HFFc6 (cell line): Measurements from ENCODE around the gene SLC39A10. TPM values are rescaled to one million over a fixed set of nuclear protein-coding genes. Genes with fewer than 3 reads are reported as not detected.

Experiments used
- DNase-seq: peaks from one replicate; pipeline ENCODE4 v3.0.0-alpha.2; 2018
- H3K27ac Mint-ChIP-seq: 2 replicates; pipeline ENCODE4 v1.8.0; 2020; ENCODE audit warnings: mild to moderate bottlenecking, mixed read lengths
- H3K27me3 Mint-ChIP-seq: 2 replicates; pipeline ENCODE4 v1.8.0; 2021; ENCODE audit warnings: mild to moderate bottlenecking, moderate library complexity, mixed read lengths; ENCODE audit not compliant: insufficient read depth
- H3K36me3 Mint-ChIP-seq: 2 replicates; pipeline ENCODE4 v1.8.0; 2021; ENCODE audit warnings: low read depth, mixed read lengths
- H3K4me1 Mint-ChIP-seq: 2 replicates; pipeline ENCODE4 v1.8.0; 2020; ENCODE audit warnings: low read depth, mixed read lengths
- H3K4me3 Mint-ChIP-seq: 2 replicates; pipeline ENCODE4 v1.8.0; 2020; ENCODE audit warnings: mild to moderate bottlenecking, moderate library complexity, mixed read lengths
- H3K9me3 Mint-ChIP-seq: 2 replicates; pipeline ENCODE4 v1.8.0; 2020; ENCODE audit warnings: mild to moderate bottlenecking, mixed read lengths
- CTCF ChIP-seq: fragments of 200-600 bp; sonication (generic); IDR thresholded peaks from 2 replicates; pipeline ENCODE4 v1.5.0; 2021; ENCODE audit warnings: antibody characterized with exemption, mild to moderate bottlenecking
- total RNA-seq, 6 experiments: library from RNA; stranded (reverse); fragmentation: NEBNext Ultra II Directional; extraction: Animal tissue kit (Norgen Biotek cat#: 25700); gene quantifications; 2 replicates in 1 of 6; 3 replicates in 5 of 6; pipeline ENCODE4 v1.2.3, GENCODE V29; 2021

The SLC39A10 gene
- total RNA-seq, 6 experiments from 2014 or later, result 24.8 to 30.4 (median 27.7) TPM

DNA sequence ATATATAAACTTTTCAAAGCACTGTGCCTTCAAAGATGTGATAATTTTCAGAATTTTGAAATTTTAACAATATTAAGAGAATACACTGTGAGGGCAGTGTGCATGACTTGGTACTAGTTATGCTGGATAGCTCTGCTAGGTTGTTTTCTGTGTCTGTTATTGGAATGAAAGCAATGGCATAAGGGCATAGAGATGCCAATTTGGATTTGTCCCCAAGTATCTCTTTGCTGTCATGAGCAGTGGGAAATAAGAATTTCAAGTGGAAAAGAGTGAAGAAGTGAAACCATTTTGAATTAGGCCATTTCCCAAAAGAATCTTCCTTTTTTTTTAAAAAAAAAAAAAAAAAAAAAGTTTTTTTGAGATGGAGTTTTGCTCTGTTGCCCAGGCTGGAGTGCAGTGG lies 76.8 kb downstream of the SLC39A10 start:
- DNase-seq, result no peak
- Mint-ChIP-seq H3K27ac (no peak overlapping the region), H3K27me3 (peaks cover 6% of the 10 kb centered on the region; the same call in 1 of the 2 replicates), H3K4me1 (peaks cover 37% of the 10 kb centered on the region), H3K4me3 (no peak overlapping the region), H3K36me3 (peaks cover 36% of the 10 kb centered on the region), H3K9me3 (no peaks in the 10 kb centered on the region)
- TF ChIP-seq CTCF, result no peak

DNA sequence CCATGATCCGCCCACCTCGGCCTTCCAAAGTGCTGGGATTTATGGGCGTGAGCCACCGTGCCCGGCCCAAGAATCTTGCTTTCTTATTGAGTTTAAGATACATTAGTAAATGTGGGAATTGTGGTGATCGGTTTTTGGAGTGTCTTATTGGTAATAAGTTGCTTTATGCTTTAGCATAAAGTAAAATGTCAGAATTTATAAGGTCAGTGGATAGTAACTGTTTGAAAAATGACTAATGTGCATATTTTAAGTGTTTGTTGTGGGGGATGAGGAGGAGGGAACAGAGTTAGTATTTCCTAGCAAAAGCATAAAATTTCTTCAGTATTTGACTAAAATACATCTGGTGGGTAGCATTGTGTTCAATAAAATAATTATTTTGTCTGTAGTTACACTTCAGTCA lies 77.4 kb downstream of the SLC39A10 start:
- no peak for TF ChIP-seq CTCF
- DNase-seq, result no peak
- peak overlapping the region; percentile 17; the same call in 1 of the 2 replicates for H3K4me3 Mint-ChIP-seq
- H3K27me3 Mint-ChIP-seq, result peaks cover 6% of the 10 kb centered on the region; the same call in 1 of the 2 replicates
- H3K4me1 Mint-ChIP-seq, result peaks cover 37% of the 10 kb centered on the region
- H3K36me3 Mint-ChIP-seq, result peaks cover 36% of the 10 kb centered on the region
- H3K9me3 Mint-ChIP-seq, result no peaks in the 10 kb centered on the region
- no peak overlapping the region for H3K27ac Mint-ChIP-seq

- Mint-ChIP-seq H3K4me3 (no peak overlapping the region), H3K27me3 (peaks cover 6% of the 10 kb centered on the region; the same call in 1 of the 2 replicates), H3K36me3 (peaks cover 36% of the 10 kb centered on the region), H3K27ac (no peak overlapping the region), H3K4me1 (peaks cover 37% of the 10 kb centered on the region), H3K9me3 (no peaks in the 10 kb centered on the region)
- no peak for TF ChIP-seq CTCF
- no peak for DNase-seq
These were observed 77.9 kb downstream of the SLC39A10 start for GRCh38 chr2:195734931-195735330.

DNA sequence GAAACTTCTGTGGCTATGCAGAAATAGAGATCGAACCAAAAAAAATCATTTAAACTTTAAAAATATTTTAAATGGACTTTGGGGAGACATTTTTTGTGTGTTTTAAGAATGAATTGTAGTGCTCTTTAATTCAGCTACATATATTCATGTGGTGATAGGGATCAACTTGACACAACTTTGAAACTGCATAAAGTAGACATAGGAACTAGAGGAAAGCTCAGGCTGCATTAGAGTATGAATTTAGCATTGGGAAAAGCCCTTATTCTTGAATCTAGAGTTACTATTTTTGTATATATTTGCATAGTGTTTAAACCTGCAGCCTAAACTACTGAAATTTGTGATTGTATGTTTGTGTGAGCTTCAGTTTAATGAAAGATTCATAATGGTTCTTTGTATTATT lies 78.3 kb downstream of the SLC39A10 start:
- H3K9me3 Mint-ChIP-seq, result no peaks in the 10 kb centered on the region

GRCh38 chr2:195737511-195738325 lies 80.7 kb downstream of the SLC39A10 start:
- no peaks in the 10 kb centered on the region for H3K9me3 Mint-ChIP-seq
- no peak for TF ChIP-seq CTCF
- H3K27ac Mint-ChIP-seq, result peak overlapping the region; percentile 7
- H3K27me3 Mint-ChIP-seq, result peaks cover 2% of the 10 kb centered on the region; the same call in 1 of the 2 replicates
- no peak for DNase-seq
- H3K4me1 Mint-ChIP-seq, result peaks cover 37% of the 10 kb centered on the region
- 0 out of 2 replicates have a peak overlapping the region, but pooled peaks have one; percentile 4 for H3K4me3 Mint-ChIP-seq
- peaks cover 12% of the 10 kb centered on the region for H3K36me3 Mint-ChIP-seq

More for the DNA sequence above, 78.3 kb downstream of the SLC39A10 start:
- no peak overlapping the region for H3K27ac Mint-ChIP-seq
- no peak overlapping the region for H3K4me3 Mint-ChIP-seq
- peaks cover 37% of the 10 kb centered on the region for H3K4me1 Mint-ChIP-seq
- peaks cover 2% of the 10 kb centered on the region; the same call in 1 of the 2 replicates for H3K27me3 Mint-ChIP-seq
- TF ChIP-seq CTCF, result no peak
- H3K36me3 Mint-ChIP-seq, result peaks cover 31% of the 10 kb centered on the region
- no peak for DNase-seq
